HG03521 (cell line): ENCODE measurements around the gene ARHGEF7.

Experiments used
- ATAC-seq: cut with Tn5 transposase; IDR thresholded peaks from one replicate; pipeline ENCODE4 v1.9.1; 2021; ENCODE audit warnings: mild to moderate bottlenecking, moderate library complexity; ENCODE audit not compliant: unreplicated experiment

Gene ARHGEF7

DNA sequence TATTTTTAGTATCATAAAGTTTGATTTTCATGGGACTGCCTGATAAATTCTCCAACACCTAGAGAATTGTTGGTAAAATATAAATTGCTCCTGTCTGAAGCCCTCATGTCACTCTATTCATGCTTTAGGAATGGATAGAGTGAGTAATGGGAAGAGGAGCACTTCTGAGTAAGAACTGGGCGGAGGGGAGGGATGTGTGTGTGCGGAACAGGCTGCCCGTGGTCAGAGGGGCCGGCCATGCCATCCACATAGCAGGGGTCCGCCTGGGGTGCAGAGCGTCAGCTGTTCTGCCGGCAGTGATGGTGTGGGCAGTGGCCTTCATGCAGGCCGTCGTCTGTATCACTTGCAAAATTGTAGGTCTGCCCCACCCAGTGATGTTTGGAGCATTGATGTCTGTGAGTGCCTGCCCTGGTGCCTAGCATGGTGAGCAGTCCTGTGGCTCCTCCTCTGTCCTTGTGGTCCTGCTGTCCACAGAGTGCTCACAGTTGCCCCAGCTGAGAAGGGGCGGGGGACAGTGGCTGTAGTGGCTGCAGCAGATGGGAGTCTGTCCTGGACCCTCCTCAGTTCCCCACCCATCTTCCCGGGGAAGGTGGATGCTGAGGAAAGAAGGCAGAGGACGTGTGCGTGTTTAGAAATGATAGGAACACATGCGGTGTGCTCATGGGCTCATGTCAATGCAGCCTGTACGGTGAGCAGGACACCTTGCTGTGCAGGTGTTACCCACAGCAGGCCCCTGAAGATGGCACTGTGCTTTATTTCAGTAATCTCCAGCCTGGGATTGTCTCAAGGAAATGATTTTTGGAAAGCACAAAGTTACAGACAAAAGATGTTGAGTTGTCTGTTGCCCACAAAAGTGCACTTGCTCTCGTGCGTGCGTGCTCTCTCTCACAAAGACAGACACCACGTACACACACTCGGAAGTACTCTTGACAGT is 155.9 kb downstream of the ARHGEF7 start:
- ATAC-seq = no peak

DNA sequence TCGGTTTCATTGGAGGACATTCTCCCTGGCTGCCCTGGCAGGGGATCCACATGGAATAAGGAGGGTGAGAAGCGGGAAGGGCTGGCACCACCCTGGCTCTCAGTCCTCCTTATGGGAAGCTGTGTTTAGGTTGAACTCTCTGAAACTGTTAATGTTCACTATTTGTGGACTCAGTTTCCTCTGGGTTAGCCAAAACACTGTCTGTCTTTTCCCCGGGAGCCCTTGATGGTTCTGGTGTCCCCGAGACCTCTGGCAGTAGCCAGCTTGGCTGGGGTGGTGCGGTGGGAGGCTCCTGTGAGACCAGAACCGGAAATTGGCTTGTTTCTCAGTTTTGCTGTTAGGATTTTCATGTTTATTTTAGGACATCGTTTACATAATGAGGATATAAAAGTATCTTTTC is 157.0 kb downstream of the ARHGEF7 start:
- no peak for ATAC-seq

DNA sequence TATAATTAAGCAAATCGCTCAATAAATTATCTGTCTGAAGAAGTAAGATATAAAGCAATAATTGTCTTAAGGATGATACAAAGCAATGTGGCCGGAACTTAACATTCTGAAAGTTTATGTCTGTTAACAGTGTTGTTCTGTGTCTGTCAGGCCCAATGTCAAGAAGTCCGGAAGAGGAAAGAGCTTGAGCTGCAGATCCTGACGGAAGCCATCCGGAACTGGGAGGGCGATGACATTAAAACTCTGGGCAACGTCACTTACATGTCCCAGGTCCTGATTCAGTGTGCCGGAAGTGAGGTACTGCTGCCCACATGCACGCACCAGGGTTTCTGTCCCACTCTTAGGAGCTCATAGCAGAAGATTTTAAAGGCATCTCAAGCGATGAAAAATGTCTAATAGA is 160.3 kb downstream of the ARHGEF7 start:
- ATAC-seq = no peak

DNA sequence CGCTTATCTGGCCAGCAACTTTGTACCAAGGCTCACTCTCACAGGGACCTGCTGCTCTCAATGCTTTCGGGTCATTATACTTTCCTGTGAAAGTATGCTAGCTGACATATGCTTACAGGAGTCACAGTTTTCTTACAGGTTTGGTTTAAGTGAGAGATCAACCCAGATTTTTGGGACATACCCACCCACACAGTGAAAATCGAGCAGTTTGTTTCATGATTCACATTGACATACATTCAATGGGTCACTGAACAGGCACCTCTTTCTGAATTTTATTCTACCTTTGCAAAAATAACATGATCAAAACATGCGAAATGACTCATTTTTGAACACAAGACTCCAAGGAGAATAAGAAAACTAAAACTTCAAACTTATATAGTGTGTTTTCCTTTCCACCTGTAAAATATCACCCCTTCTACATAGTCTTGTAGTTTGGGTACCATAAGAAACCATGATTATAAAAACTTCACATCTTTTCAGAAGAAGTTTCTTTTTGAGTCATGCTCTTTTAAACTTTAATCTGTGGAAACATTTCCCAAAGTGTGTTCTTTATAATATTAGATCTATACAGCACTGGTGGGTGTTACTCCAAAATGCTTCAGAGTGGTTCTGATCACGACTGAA is 161.0 kb downstream of the ARHGEF7 start:
- no peak for ATAC-seq

DNA sequence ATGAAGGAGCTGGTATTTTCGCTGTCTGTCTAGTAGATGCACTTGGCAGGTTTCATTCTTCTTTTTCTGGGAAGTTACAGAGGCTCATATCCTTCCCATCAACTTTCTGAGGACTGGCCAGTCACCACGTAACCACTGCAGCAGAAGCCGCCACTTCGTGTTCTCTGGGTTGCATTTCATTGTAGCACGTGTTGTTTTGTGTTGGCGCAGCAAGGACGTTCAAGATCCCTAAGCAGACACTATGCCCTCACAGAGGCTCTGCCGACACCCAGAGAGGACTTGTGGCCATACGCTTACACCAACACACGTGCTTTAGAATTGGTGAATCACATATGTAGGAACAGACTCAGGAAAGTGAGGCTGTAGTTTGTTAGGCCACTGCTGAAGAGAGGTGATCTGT is 163.1 kb downstream of the ARHGEF7 start:
- no peak for ATAC-seq

DNA sequence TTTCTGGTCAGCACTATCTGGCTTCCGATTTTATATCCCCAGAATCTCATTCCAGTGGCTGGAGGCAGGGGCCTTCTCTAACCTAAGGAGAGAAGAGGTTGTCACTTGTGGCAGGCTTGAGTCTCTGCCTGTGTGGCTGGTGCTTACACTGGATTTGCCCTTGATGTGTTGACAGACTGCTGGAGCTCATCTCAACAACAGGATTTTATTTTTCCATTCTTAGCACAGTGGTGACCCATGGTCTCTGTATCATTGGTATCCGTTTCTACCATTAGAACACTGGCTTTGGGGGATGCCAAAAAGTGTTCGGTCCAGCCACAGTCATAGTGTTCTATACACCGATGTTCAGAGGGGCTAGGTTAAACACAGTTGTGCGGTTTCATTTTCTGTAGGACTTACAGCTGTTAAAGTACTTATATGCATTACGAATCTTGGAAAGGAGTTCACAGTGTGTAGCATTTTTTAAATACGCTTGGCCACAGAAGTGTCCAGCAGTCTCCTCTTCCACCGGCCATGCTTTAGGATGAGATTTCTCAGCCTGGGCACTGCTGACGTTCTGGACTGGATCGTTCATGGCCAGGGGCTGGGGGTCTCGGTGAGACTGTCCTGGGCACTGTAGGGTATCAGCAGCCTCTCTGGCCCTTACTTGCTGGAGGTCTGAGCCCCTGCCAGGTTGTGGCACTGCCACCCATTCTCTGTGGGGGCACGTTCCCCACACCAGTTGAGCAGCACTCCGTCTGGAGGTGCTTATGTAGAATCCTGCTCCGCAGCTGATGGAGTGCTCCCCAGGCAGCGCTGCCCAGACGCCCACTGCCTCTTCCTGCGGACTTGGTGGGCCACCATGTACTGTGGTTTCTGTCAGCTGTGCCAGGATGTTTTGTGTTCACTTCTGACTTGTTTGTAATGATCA is 163.9 kb downstream of the ARHGEF7 start:
- no peak for ATAC-seq

DNA sequence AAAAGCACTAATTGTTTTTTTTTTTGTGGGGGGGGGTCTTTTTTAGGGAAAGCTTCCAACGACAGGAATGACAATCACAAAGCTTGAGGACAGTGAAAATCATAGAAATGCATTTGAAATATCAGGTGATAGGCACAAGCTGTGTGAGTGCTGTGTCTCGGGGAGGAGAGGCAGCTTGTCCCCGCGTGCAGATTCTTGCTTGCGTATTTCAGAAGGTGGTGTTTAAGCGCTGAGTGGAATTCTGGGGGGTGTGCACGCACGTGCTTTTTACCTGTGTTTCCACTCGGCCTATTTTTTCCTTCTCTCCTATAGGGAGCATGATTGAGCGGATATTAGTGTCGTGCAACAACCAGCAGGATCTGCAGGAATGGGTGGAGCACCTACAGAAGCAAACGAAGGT is 165.1 kb downstream of the ARHGEF7 start:
- ATAC-seq = no peak

DNA sequence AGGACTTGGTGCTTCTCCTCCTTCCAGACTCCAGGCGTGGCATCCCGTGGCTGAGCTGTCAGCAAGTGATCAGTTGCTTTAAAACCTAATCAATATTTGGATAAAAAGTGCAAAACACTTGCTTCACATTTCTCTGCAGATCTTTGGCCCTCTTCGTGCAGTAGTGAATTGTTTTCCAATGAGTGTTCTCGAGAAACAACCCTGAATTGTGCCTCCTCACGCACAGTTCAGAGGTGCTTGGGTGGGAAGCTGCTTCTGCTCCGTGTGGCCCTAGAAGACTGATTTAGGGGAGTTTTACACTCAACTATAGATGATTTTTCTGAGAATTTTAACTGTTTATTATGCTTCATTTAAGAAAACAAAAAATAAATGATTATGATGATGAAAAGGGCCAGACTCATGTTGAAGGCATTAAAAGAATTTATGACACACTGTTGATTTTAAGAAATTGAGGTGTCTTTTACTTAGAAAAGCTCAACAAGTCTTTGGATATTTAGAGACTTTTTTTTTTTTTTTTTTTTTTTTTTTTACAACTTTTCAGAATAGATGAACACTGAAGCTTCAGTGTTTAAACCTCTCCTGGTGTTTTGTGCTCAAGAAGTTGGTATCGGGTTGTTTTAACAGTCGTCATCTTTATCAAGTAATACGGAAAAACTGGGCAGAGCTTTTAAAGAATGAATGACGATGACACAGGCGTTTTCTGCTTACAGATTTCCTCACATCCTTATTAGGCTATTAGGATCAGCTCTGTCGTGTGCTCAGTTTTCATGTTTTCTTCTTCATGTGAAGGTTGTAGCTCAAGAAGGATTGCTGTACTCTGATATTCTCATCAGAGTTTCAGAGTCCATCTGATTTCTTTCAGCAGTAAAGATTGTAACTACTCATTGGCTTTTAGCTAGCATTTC is 165.8 kb downstream of the ARHGEF7 start:
- ATAC-seq = no peak

DNA sequence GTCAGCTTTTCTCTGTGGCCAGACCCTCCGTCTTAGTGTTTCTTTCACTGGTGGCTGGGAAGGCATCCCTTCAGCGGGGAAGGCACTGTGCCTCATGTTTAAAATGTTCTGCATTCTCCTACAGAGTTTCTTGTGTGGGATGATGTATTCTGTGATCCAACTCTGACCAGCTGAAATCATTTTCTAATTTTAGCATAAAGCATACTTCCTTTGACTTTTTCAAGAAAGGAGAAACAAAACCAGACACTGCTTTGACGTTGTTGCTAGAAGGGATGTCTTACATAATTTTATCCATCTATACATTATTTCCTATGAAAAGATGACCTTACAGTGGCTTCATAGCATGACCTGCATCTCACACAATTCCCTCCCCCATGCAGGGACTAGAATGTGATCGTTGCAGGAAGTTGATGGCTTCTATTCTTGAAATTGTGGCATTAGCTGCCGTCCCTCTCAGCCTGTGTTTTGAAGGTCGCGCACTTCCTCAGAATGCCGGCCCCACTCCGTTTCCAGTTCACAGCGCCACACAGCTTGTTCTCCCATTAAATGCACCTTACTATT is 166.7 kb downstream of the ARHGEF7 start:
- no peak for ATAC-seq

DNA sequence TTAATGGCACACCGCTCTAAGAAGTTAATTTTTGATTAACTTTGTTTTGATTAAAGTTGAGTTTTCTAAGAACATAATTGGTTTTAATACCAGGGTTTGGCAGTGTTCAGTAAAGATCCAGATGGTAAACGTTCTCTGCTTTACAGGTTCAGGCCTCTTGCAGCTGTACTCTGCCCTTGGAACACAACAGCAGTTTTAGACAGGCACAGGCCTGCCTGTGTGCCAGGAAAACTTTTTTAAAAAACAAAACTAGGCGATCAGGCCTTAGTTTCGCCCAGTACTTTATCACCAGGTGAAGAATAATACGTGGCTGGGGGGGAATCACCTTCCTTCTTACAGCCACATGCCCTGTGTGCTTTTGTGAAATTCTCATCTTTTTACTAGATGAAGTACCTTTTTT is 167.3 kb downstream of the ARHGEF7 start:
- ATAC-seq = no peak

DNA sequence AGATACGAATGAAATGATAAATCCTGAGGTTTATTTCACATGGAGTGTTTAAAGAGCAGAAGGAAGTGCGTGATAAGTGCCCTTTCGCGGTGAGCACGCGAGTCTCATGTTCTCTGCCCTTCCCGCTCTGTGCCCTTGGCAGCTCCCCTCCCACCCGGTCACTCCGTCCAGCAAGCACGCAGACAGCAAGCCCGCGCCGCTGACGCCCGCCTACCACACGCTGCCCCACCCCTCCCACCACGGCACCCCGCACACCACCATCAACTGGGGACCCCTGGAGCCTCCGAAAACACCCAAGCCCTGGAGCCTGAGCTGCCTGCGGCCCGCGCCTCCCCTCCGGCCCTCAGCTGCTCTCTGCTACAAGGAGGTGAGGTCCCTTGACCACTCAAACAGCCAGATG is 167.9 kb downstream of the ARHGEF7 start:
- no peak for ATAC-seq

DNA sequence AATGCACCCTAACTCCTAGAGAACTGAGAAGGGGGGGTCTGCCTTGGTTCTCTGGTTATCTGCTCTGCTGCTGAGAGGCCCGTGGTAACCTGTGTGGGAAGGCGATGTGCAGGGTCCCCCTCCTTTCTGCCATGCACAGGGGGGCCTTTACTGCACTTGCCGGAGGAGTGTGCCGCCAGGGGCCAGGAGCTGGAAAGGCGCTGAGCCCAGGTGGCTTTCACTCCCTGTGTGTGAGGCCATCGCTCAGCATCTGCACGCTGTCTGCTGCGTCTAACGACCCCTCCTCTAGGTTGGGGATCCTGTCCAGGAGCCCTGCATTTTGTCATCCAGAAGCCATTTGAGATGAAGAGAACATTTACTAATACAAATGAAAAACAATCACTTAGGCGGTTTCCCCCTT is 168.3 kb downstream of the ARHGEF7 start:
- no peak for ATAC-seq

DNA sequence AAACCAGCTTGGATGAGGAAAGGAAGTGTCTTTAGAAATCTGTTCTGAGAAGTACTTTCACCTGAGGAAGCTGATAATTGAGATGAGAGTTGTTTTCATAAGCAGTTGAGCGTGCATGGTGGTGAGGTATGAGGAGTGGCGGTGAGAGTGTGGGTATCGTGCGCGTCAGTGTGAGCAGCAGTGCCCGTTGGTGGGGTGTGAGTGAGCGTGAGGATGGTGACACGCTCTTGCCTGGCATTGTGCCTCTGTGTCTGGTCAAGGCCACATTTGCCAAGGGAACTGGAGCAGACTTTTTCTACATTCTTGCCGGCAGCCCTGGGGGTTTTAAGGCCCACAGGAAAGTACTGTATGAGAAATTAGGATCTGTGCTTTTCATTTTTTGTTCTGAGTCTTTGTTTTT is 168.9 kb downstream of the ARHGEF7 start:
- no peak for ATAC-seq

DNA sequence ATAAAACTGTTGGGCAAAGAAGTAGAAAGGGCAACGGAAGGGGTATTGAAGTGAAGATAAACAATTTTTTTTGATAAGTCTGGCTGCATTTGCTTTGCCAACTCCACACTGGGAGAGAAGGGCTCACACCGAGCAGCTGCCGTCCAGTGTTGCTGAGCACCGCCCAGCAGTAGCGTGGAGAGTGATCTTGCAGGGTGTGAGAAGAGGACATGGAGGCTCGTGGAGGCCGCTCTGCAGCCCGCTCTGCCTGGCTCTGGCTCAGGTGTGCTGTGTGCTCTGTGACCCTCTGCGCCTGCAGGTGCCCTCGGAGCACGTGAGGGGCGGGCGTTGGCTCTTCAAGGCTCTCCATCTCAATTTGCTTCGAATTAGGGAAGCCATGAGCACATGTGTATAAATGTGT is 169.5 kb downstream of the ARHGEF7 start:
- no peak for ATAC-seq

DNA sequence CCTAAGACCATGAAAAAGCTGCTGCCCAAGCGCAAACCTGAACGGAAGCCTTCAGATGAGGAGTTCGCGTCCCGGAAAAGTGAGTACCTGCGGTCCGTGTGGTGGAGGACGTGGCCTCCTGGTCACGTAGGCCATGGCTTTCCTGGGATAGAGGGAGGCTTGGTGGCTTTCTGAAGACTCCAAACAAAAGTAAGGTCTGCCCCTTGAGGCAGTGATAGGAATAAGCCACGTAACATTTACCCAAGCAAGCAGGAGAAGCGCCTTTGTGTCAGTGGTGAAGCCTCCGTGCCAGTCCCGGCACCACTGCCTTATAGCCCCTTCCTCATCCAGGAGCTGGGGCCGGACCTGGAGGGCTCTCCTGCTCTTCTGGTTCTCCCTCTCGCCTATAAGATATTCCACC is 171.1 kb downstream of the ARHGEF7 start:
- ATAC-seq = no peak

DNA sequence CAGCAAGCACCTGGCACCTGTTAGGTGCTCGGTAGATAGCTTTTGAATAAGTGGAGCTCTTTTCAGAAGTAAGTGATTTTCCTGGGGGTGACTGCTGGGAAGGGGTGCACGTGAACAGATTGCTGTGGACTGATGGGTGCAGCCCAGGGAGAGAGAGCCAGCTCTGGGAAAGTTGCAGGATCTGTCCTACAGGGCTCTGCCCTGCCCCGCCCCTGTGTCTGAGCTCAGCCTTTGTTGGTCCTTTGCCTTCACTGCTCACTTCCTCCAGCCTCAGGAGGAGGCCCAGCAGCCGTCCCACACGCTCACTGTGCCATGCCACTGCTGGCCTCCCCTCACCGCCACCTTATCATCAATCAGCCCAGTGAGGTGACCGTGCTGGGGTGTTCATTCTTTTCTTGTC is 171.6 kb downstream of the ARHGEF7 start:
- no peak for ATAC-seq

DNA sequence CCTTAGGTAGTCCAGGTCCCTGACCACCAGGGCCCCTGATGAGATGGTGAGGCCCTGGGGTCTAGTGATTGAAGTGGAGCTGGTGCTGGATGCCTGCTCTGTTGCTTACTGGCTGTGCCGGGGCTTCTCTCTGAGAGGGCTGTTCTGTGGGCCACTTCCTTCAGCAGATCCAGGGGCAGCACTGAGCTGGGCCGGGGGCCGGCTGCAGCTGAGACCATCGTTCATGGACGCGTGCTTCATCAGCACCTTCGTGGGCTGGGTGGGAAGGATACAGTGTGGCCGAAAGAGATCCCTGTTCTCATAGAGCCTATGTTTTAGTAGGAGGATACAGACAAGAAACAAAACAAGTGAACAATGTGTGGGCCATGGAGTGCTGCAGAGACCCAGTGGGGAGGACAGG is 172.1 kb downstream of the ARHGEF7 start:
- no peak for ATAC-seq

DNA sequence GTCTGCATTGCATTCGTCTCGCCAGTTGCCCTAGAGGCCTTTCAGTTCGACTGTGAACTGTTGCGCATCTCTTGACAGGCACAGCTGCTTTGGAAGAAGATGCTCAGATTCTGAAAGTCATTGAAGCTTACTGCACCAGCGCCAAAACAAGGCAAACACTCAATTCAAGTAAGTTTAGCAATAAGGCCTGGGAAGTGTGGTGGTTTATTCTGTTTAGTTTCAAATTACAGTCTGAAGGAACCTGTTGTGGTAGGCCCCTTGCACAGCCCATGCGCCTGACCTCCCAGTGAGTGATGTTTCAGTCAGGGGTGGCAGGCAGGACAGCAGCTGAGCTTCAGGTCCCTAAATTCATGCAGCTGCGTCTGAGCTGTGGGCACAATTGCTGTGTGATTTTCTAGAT is 173.2 kb downstream of the ARHGEF7 start:
- ATAC-seq = no peak

DNA sequence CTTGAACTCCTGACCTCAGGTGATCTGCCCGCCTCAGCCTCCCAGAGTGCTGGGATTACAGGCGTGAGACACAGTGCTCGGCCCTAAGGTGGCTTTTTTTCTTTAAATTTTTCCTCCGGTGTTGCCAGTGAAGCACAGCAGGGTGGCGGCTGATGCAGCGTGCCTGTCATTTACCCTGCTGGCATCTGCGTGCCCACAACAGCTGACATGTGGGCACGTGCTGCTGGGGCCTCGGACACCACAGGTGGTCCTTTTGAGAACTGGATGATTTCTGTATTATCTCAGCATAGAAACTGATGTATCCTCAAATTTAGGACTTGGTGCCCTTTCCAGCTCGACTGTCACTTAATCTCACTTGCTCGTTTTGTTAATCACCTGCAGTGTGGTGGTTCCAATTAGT is 174.1 kb downstream of the ARHGEF7 start:
- ATAC-seq = no peak

DNA sequence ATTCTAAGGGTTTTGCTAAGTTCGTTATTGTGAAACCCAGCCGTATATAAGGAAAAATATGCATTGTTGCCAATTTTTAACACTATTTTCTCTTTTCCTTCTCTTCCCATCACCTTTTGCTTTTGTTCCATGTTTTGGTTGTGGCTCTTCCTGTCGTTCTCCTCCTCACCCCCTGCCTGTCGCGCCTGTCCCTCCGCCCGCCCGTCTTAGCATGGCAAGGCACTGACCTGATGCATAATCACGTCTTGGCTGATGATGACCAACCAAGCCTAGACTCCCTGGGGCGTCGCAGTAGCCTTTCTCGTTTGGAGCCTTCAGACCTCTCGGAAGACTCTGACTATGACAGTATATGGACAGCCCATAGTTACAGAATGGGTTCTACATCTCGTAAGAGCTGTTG is 176.8 kb downstream of the ARHGEF7 start:
- ATAC-seq = no peak
